SU-DHL-6 (cell line): ENCODE measurements around the gene CMTM8.

Source experiments
- H2AFZ ChIP-seq: fragments of 200-600 bp; sonication (generic); 2 replicates; pipeline ENCODE4 v1.6.1; 2014; ENCODE audit warnings: low read depth, mild to moderate bottlenecking, moderate library complexity, mixed read lengths, antibody characterized with exemption, low read length; ENCODE audit not compliant: severe bottlenecking
- H3F3A ChIP-seq: fragments of 200-600 bp; shearing (Covaris generic); 2 replicates; pipeline ENCODE4 v1.6.0; 2016; ENCODE audit warnings: antibody characterized with exemption, mild to moderate bottlenecking; ENCODE audit not compliant: insufficient read depth
- H3K27ac ChIP-seq: fragments of 200-600 bp; sonication (generic); 2 replicates; pipeline ENCODE4 v1.5.1; 2016; ENCODE audit warnings: low read depth, mild to moderate bottlenecking, low read length, moderate library complexity, mixed read lengths
- H3K27me3 ChIP-seq: fragments of 200-600 bp; sonication (generic), shearing (Covaris generic); 2 replicates; pipeline ENCODE4 v1.6.0; 2014; ENCODE audit warnings: mild to moderate bottlenecking, low read length
- H3K36me3 ChIP-seq: fragments of 200-600 bp; sonication (generic); 2 replicates; pipeline ENCODE4 v1.6.1; 2014; ENCODE audit warnings: mild to moderate bottlenecking, low read length, mixed read lengths
- H3K4me2 ChIP-seq: fragments of 300-600, 200-600 bp; shearing (Covaris generic), sonication (generic); 2 replicates; pipeline ENCODE4 v1.6.0; 2014; ENCODE audit warnings: low read length, low read depth, mild to moderate bottlenecking; ENCODE audit not compliant: poor library complexity, severe bottlenecking
- H3K4me3 ChIP-seq: fragments of 200-600 bp; sonication (generic); 2 replicates; pipeline ENCODE4 v1.5.1; 2014; ENCODE audit warnings: antibody characterized with exemption, low read length, mild to moderate bottlenecking, mixed read lengths; ENCODE audit not compliant: insufficient read depth, poor library complexity, severe bottlenecking
- H3K79me2 ChIP-seq: fragments of 200-600 bp; sonication (generic); 2 replicates; pipeline ENCODE4 v1.6.1; 2014; ENCODE audit warnings: mild to moderate bottlenecking, low read length, moderate library complexity; ENCODE audit not compliant: insufficient read depth
- H3K9ac ChIP-seq: fragments of 200-600 bp; sonication (generic); 2 replicates; pipeline ENCODE4 v1.7.0; 2014; ENCODE audit warnings: mild to moderate bottlenecking, low read length
- H3K9me2 ChIP-seq: fragments of 200-600 bp; sonication (generic); replicated peaks from 2 replicates; pipeline ENCODE4 v1.6.1; 2014; ENCODE audit warnings: low read length; ENCODE audit not compliant: insufficient read depth
- H3K9me3 ChIP-seq: fragments of 200-600 bp; sonication (generic); 2 replicates; pipeline ENCODE4 v1.6.1; 2014; ENCODE audit warnings: low read length, mixed read lengths; ENCODE audit not compliant: insufficient read depth
- H4K20me1 ChIP-seq: fragments of 200-600 bp; sonication (generic); 2 replicates; pipeline ENCODE4 v1.6.1; 2014; ENCODE audit warnings: low read depth, mild to moderate bottlenecking, antibody characterized with exemption, low read length, moderate library complexity, mixed read lengths
- EZH2phosphoT487 ChIP-seq: fragments of 200-600 bp; sonication (generic), shearing (Covaris generic); conservative IDR thresholded peaks from 2 replicates; pipeline ENCODE4 v1.6.1; 2018; ENCODE audit warnings: mild to moderate bottlenecking, antibody characterized with exemption, low read length, moderate library complexity, mixed read lengths
- TF ChIP-seq, protein P1 (sequence below): fragments of 200-600 bp; sonication (generic); IDR thresholded peaks from one replicate; pipeline ENCODE4 v1.5.1; 2017; ENCODE audit warnings: antibody characterized with exemption, mild to moderate bottlenecking, low read length, moderate library complexity; ENCODE audit not compliant: insufficient read depth, poor library complexity, severe bottlenecking

The CMTM8 gene

DNA sequence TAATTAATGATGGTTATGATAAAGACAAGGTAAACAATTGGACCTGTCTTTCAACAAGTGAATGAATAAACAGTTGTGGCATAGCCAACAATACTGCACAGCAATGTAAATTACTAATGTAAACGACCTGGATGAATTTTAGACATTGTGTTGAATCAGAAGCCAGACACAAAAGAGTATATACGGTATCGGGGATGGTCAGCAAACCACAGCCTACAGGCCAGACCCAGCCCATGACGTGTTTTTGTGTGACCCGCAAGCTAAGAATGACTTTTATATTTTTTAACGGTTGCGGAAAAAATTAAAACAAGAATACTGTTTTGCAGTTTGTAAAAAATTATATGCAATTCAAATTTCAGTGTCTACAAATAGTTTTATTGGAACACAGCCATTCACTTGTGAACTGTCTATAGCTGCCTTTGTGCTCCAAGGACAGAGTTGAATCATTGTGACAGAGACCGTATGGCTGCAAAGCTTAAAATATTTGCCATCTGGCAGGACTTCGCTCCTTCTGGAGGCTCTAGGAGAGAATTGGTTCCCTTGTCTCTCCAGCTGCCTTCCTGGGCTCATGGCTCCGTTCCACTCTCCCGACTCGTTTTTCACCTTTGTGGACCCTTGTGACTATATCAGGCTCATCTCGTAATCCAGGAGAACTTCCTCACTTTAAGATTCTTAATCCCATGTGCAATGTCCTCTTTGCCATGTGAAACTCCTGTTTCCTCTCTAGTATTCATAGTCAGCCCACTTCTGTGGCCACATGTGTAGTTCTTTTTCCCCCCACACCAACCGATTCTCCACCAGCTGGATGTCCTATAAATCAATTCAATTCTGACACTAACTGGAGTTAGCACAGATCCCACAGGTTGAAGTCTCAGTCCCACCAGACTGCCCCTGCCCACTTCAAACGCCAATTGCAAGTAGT is 72.7 kb downstream of the CMTM8 start:
- Histone ChIP-seq H3F3A (no peaks in the 10 kb centered on the region), H3K9ac (no peak overlapping the region), H3K9me2 (no peaks in the 10 kb centered on the region), H3K9me3 (no peaks in the 10 kb centered on the region), H3K4me2 (no peak overlapping the region), H3K27ac (no peak overlapping the region), H3K4me3 (no peak overlapping the region), H3K79me2 (no peaks in the 10 kb centered on the region), H2AFZ (no peak overlapping the region), H4K20me1 (no peaks in the 10 kb centered on the region), H3K36me3 (no peaks in the 10 kb centered on the region), H3K27me3 (no peaks in the 10 kb centered on the region)
- TF ChIP-seq EZH2phosphoT487: no peak
- TF ChIP-seq, protein P1, sequence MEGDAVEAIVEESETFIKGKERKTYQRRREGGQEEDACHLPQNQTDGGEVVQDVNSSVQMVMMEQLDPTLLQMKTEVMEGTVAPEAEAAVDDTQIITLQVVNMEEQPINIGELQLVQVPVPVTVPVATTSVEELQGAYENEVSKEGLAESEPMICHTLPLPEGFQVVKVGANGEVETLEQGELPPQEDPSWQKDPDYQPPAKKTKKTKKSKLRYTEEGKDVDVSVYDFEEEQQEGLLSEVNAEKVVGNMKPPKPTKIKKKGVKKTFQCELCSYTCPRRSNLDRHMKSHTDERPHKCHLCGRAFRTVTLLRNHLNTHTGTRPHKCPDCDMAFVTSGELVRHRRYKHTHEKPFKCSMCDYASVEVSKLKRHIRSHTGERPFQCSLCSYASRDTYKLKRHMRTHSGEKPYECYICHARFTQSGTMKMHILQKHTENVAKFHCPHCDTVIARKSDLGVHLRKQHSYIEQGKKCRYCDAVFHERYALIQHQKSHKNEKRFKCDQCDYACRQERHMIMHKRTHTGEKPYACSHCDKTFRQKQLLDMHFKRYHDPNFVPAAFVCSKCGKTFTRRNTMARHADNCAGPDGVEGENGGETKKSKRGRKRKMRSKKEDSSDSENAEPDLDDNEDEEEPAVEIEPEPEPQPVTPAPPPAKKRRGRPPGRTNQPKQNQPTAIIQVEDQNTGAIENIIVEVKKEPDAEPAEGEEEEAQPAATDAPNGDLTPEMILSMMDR: no peak

DNA sequence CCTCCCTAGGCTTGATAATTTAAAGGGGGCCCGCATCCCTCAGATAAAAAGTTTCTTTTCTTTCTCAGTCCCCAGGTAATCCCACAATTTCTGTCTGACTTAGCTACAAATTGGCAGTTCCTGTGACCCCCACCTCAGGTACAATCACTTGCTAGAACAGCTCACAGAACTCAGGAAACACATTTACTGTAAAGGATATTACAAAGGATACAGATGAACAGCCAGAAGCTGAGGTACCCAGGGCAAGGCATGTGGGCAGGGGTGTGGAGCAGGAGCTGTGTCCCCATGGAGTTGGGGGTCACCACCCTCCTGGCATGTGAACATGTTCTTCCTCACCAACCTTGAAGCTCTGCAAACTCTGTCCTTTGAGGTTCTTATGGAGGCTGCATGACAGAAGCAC is 73.8 kb downstream of the CMTM8 start:
- H3K9ac ChIP-seq: no peak overlapping the region
- TF ChIP-seq EZH2phosphoT487: no peak
- TF ChIP-seq, protein P1: no peak
- H4K20me1 ChIP-seq: no peaks in the 10 kb centered on the region
- H3K4me2 ChIP-seq: no peak overlapping the region
- no peak overlapping the region for H3K27ac ChIP-seq
- no peaks in the 10 kb centered on the region for H3K9me3 ChIP-seq
- H3K4me3 ChIP-seq: no peak overlapping the region
- no peaks in the 10 kb centered on the region for H3K9me2 ChIP-seq
- no peaks in the 10 kb centered on the region for H3K27me3 ChIP-seq
- H2AFZ ChIP-seq: no peak overlapping the region
- no peaks in the 10 kb centered on the region for H3K36me3 ChIP-seq
- H3K79me2 ChIP-seq: no peaks in the 10 kb centered on the region
- no peaks in the 10 kb centered on the region for H3F3A ChIP-seq

DNA sequence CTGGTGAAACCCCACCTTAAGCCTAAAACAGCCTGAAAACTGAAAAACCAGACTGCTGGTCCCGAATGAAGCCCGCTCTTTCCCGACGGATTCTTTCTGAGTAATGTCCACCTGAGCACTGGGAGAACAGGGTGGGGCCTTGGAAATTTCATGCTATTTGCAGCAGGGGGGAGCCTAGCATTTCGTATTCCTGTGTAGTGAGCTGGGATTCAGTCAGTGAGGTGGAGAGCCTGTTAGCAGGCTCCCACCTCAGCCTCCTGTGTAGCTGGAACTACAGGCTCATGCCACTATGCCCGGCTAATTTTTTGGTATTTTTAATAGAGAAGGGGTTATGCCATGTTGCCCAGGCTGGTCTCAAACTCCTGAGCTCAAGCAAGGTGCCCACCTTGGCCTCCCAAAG is 74.7 kb downstream of the CMTM8 start:
- no peaks in the 10 kb centered on the region for H3K9me3 ChIP-seq
- H3K9me2 ChIP-seq: no peaks in the 10 kb centered on the region
- H3K4me3 ChIP-seq: no peak overlapping the region
- H4K20me1 ChIP-seq: no peaks in the 10 kb centered on the region
- H3K4me2 ChIP-seq: no peak overlapping the region
- TF ChIP-seq EZH2phosphoT487: no peak
- TF ChIP-seq, protein P1: no peak
- no peak overlapping the region for H2AFZ ChIP-seq
- H3K9ac ChIP-seq: no peak overlapping the region
- H3F3A ChIP-seq: no peaks in the 10 kb centered on the region
- no peaks in the 10 kb centered on the region for H3K79me2 ChIP-seq
- H3K27ac ChIP-seq: no peak overlapping the region
- H3K36me3 ChIP-seq: no peaks in the 10 kb centered on the region
- H3K27me3 ChIP-seq: no peaks in the 10 kb centered on the region
